IPS-15b (cell line): ENCODE data around the gene DPF3.

Experiments
- H3K27me3 ChIP-seq: one replicate; pipeline ENCODE4 v1.6.1; 2013; ENCODE audit warnings: low read length; ENCODE audit not compliant: control insufficient read depth, insufficient read depth
- H3K36me3 ChIP-seq: one replicate; pipeline ENCODE4 v1.6.1; 2013; ENCODE audit warnings: low read length; ENCODE audit not compliant: control insufficient read depth, insufficient read depth
- H3K4me1 ChIP-seq: one replicate; pipeline ENCODE4 v1.6.1; 2013; ENCODE audit warnings: mild to moderate bottlenecking, low read length; ENCODE audit not compliant: control insufficient read depth, insufficient read depth
- H3K4me3 ChIP-seq: one replicate; pipeline ENCODE4 v1.5.1; 2013; ENCODE audit warnings: low read depth, low read length
- H3K9ac ChIP-seq: one replicate; pipeline ENCODE4 v1.6.1; 2013; ENCODE audit warnings: low read depth, mild to moderate bottlenecking, low read length
- H3K9me3 ChIP-seq: one replicate; pipeline ENCODE4 v1.6.1; 2013; ENCODE audit warnings: mild to moderate bottlenecking, low read length; ENCODE audit not compliant: control insufficient read depth, insufficient read depth

Gene DPF3

GRCh38 chr14:72638021-72638420, 255.9 kb downstream of the DPF3 start:
- no peaks in the 10 kb centered on the region for H3K36me3 ChIP-seq
- H3K9ac ChIP-seq: no peak overlapping the region
- no peaks in the 10 kb centered on the region for H3K4me1 ChIP-seq
- H3K9me3 ChIP-seq: no peaks in the 10 kb centered on the region
- H3K4me3 ChIP-seq: no peak overlapping the region
- H3K27me3 ChIP-seq: no peaks in the 10 kb centered on the region

- no peaks in the 10 kb centered on the region for H3K36me3 ChIP-seq
- no peaks in the 10 kb centered on the region for H3K4me1 ChIP-seq
- H3K9me3 ChIP-seq: no peaks in the 10 kb centered on the region
- H3K4me3 ChIP-seq: no peak overlapping the region
- no peaks in the 10 kb centered on the region for H3K27me3 ChIP-seq
- H3K9ac ChIP-seq: no peak overlapping the region
Measured at GRCh38 chr14:72636871-72637270, 257.0 kb downstream of the DPF3 start.

GRCh38 chr14:72636094-72636493, 257.8 kb downstream of the DPF3 start:
- Histone ChIP-seq H3K27me3 (no peaks in the 10 kb centered on the region), H3K36me3 (no peaks in the 10 kb centered on the region), H3K9ac (no peak overlapping the region), H3K9me3 (no peaks in the 10 kb centered on the region), H3K4me1 (no peaks in the 10 kb centered on the region), H3K4me3 (no peak overlapping the region)

- H3K9me3 ChIP-seq: no peaks in the 10 kb centered on the region
- H3K27me3 ChIP-seq: no peaks in the 10 kb centered on the region
- H3K36me3 ChIP-seq: no peaks in the 10 kb centered on the region
- H3K4me3 ChIP-seq: no peak overlapping the region
- H3K4me1 ChIP-seq: no peaks in the 10 kb centered on the region
- H3K9ac ChIP-seq: no peak overlapping the region
Measured at GRCh38 chr14:72634691-72635616, 258.9 kb downstream of the DPF3 start.

GRCh38 chr14:72633551-72633950, 260.4 kb downstream of the DPF3 start:
- Histone ChIP-seq H3K9ac (no peak overlapping the region), H3K9me3 (no peaks in the 10 kb centered on the region), H3K27me3 (no peaks in the 10 kb centered on the region), H3K36me3 (no peaks in the 10 kb centered on the region), H3K4me3 (no peak overlapping the region), H3K4me1 (no peaks in the 10 kb centered on the region)

- Histone ChIP-seq H3K27me3 (no peaks in the 10 kb centered on the region), H3K4me3 (no peak overlapping the region), H3K36me3 (no peaks in the 10 kb centered on the region), H3K4me1 (no peaks in the 10 kb centered on the region), H3K9me3 (no peaks in the 10 kb centered on the region), H3K9ac (no peak overlapping the region)
Measured at GRCh38 chr14:72632727-72633126, 261.2 kb downstream of the DPF3 start.

GRCh38 chr14:72631401-72631800, 262.5 kb downstream of the DPF3 start:
- Histone ChIP-seq H3K4me1 (no peaks in the 10 kb centered on the region), H3K36me3 (no peaks in the 10 kb centered on the region), H3K9ac (no peak overlapping the region), H3K4me3 (no peak overlapping the region), H3K27me3 (no peaks in the 10 kb centered on the region), H3K9me3 (no peaks in the 10 kb centered on the region)

GRCh38 chr14:72630374-72630773, 263.5 kb downstream of the DPF3 start:
- H3K27me3 ChIP-seq: no peaks in the 10 kb centered on the region
- H3K9ac ChIP-seq: no peak overlapping the region
- no peak overlapping the region for H3K4me3 ChIP-seq
- H3K4me1 ChIP-seq: no peaks in the 10 kb centered on the region
- no peaks in the 10 kb centered on the region for H3K36me3 ChIP-seq
- H3K9me3 ChIP-seq: no peaks in the 10 kb centered on the region

- H3K4me3 ChIP-seq: no peak overlapping the region
- no peaks in the 10 kb centered on the region for H3K9me3 ChIP-seq
- no peaks in the 10 kb centered on the region for H3K4me1 ChIP-seq
- no peaks in the 10 kb centered on the region for H3K36me3 ChIP-seq
- H3K27me3 ChIP-seq: no peaks in the 10 kb centered on the region
- no peak overlapping the region for H3K9ac ChIP-seq
Measured at GRCh38 chr14:72629534-72629933, 264.4 kb downstream of the DPF3 start.

- Histone ChIP-seq H3K4me3 (no peak overlapping the region), H3K9me3 (no peaks in the 10 kb centered on the region), H3K36me3 (no peaks in the 10 kb centered on the region), H3K4me1 (peaks cover 11% of the 10 kb centered on the region), H3K9ac (no peak overlapping the region), H3K27me3 (no peaks in the 10 kb centered on the region)
Measured at GRCh38 chr14:72625689-72626088, 268.2 kb downstream of the DPF3 start.

GRCh38 chr14:72621387-72622065, 272.4 kb downstream of the DPF3 start:
- Histone ChIP-seq H3K9me3 (no peaks in the 10 kb centered on the region), H3K27me3 (no peaks in the 10 kb centered on the region), H3K9ac (no peak overlapping the region), H3K4me3 (no peak overlapping the region), H3K4me1 (peaks cover 11% of the 10 kb centered on the region), H3K36me3 (no peaks in the 10 kb centered on the region)

- H3K36me3 ChIP-seq: no peaks in the 10 kb centered on the region
- H3K27me3 ChIP-seq: no peaks in the 10 kb centered on the region
- peaks cover 11% of the 10 kb centered on the region for H3K4me1 ChIP-seq
- no peak overlapping the region for H3K9ac ChIP-seq
- no peak overlapping the region for H3K4me3 ChIP-seq
- H3K9me3 ChIP-seq: no peaks in the 10 kb centered on the region
Measured at GRCh38 chr14:72619881-72620280, 274.0 kb downstream of the DPF3 start.
